ENCODE results near the gene SHOC2. TPM values are rescaled to one million over a fixed set of nuclear protein-coding genes. Genes with fewer than 3 reads are reported as not detected.

SHOC2 gene
- total RNA-seq, 1 donor from 2014 or later: 24.4 TPM

DNA sequence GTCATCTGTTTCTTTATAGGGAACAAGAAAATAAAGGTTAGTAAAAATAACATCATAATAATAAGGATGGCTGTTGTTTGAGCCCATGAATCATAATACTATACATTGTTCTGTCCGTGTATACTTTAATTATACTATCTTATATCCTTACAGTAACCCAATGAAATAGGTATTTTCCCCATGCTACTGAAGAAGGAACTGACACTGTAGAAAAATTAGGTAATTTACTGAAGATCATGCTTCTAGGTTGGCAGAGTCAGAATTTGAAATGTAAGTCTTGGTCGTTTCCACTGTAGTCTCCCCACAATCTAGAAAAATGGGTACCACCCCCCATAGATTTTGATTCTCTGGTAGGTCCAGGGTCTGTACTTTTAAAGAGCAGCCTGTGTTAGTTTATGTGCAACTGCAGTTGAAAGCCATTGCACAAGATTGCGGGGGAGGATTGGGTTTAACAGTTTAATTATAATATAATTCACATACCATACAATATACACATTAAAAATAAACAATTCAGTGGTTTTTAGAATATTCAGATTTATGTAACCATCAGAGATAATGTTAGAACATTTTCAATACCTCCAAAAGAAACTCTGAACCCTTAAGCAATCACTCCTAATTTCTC is 47.7 kb downstream of the SHOC2 start:
- Histone ChIP-seq H3K4me3 (ENCODE audit: low read depth, low read length) (no peak overlapping the region), H3K36me3 (ENCODE audit: control insufficient read depth, insufficient read depth, low read length) (no peaks in the 10 kb centered on the region), H3K27me3 (ENCODE audit: control insufficient read depth, insufficient read depth, low read length) (no peaks in the 10 kb centered on the region)
- no peak for DNase-seq (ENCODE audit: low read depth)
- TF ChIP-seq, protein P1, sequence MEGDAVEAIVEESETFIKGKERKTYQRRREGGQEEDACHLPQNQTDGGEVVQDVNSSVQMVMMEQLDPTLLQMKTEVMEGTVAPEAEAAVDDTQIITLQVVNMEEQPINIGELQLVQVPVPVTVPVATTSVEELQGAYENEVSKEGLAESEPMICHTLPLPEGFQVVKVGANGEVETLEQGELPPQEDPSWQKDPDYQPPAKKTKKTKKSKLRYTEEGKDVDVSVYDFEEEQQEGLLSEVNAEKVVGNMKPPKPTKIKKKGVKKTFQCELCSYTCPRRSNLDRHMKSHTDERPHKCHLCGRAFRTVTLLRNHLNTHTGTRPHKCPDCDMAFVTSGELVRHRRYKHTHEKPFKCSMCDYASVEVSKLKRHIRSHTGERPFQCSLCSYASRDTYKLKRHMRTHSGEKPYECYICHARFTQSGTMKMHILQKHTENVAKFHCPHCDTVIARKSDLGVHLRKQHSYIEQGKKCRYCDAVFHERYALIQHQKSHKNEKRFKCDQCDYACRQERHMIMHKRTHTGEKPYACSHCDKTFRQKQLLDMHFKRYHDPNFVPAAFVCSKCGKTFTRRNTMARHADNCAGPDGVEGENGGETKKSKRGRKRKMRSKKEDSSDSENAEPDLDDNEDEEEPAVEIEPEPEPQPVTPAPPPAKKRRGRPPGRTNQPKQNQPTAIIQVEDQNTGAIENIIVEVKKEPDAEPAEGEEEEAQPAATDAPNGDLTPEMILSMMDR (IDR thresholded peaks at IDR 0.05; ENCODE audit: insufficient read depth, low read length, poor library complexity, severe bottlenecking): no peak

DNA sequence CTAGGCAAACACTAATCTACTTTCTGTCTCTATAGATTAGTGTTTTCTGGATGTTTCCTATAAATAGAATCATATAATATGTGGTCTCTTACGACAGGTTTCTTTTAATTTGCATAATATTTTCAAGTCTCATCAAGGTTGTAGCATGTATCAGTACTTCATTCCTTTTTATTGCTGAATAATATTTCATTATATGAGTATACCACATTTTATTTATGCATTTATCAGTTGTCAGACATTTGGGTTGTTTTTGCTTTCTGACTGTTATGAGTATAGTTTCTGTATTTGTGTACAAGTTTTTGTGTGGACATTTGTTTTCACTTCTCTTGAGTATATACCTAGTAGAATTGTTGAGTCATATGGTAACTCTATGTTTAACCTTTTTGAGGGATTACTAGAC is 48.2 kb downstream of the SHOC2 start:
- DNase-seq (ENCODE audit: low read depth): no peak
- H3K4me3 ChIP-seq (ENCODE audit: low read depth, low read length): no peak overlapping the region
- H3K27me3 ChIP-seq (ENCODE audit: control insufficient read depth, insufficient read depth, low read length): no peaks in the 10 kb centered on the region
- TF ChIP-seq, protein P1 (IDR thresholded peaks at IDR 0.05; ENCODE audit: insufficient read depth, low read length, poor library complexity, severe bottlenecking): no peak
- no peaks in the 10 kb centered on the region for H3K36me3 ChIP-seq (ENCODE audit: control insufficient read depth, insufficient read depth, low read length)

DNA sequence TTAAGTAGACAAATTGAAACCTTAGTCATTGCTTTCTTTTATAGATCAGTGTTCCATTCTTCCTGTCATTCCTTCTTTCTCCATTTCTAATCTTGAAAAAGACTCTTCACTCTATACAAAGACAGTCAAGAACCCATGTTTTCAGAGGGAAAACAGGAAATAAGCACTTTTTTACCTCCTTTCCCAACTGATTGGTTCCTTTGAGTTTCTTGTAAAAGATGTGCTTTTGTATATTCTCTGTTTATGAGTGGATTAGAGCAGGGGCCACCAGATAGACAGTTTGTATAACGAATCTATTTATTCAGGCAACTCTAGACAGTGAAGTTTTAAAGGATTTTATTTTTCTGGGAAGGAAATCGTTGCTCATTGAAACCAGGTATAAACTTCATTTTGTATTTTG is 49.8 kb downstream of the SHOC2 start:
- TF ChIP-seq, protein P1 (IDR thresholded peaks at IDR 0.05; ENCODE audit: insufficient read depth, low read length, poor library complexity, severe bottlenecking): no peak
- no peak for DNase-seq (ENCODE audit: low read depth)
- Histone ChIP-seq H3K4me3 (ENCODE audit: low read depth, low read length) (no peak overlapping the region), H3K36me3 (ENCODE audit: control insufficient read depth, insufficient read depth, low read length) (no peaks in the 10 kb centered on the region), H3K27me3 (ENCODE audit: control insufficient read depth, insufficient read depth, low read length) (no peaks in the 10 kb centered on the region)

DNA sequence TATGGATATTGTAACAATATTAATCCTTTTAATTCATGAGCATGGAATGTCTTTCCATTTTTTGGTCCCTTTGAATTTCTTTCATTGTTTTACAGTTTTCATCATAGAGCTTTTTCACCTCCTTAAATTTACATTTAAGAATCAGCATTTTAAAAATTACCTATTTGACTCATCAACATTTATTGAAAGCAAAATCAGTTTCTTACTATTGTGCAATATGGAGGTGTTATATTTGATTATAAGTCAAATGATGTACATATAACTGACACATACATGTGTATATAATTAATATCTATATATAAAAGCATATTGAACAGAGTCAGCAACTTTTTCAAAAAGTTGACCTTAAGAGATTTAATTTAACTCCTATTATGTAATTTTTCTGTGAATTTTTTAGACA is 52.2 kb downstream of the SHOC2 start:
- Histone ChIP-seq H3K27me3 (ENCODE audit: control insufficient read depth, insufficient read depth, low read length) (no peaks in the 10 kb centered on the region), H3K36me3 (ENCODE audit: control insufficient read depth, insufficient read depth, low read length) (no peaks in the 10 kb centered on the region), H3K4me3 (ENCODE audit: low read depth, low read length) (no peak overlapping the region)
- no peak for DNase-seq (ENCODE audit: low read depth)
- TF ChIP-seq, protein P1 (IDR thresholded peaks at IDR 0.05; ENCODE audit: insufficient read depth, low read length, poor library complexity, severe bottlenecking): no peak

DNA sequence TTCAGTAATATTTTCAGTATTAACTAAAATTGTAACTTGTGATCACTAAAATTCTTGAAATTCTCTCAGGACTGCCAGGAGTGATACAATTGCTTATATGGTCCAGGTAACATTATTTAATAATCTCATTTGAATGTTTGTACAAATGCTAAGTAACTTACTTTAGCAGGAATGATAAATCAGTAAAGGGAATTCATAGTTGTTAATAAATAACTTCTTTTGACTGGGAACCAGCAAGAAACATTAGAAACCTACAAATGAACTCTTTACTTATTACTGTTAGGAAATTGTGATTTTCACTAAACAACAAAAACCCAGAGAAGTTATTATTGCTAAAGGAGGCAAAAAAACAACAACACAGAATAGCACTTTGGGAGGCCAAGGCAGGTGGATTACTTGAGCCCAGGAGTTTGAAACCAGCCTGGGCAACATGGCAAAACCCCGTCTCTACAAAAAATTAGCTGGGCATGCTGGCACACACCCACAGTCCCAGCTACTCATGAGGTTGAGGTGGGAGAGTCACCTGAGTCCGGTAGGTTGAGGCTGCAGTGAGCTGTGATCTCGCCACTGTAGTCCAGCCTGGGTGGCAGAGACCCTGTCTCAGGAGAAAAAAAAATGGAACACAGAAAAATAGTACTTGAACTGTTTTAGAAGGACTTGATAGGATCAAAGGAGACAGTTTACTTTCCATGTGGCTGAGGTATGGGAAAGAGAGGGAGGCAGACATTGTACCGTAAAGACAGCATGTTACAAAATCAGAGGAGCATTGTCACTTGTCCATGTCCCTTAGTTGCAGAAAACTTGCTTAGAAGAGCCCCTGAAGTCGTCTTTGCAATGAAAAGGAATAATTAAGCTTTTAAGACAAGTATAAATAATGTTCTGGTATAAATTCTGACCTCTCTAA is 53.1 kb downstream of the SHOC2 start:
- Histone ChIP-seq H3K27me3 (ENCODE audit: control insufficient read depth, insufficient read depth, low read length) (no peaks in the 10 kb centered on the region), H3K36me3 (ENCODE audit: control insufficient read depth, insufficient read depth, low read length) (no peaks in the 10 kb centered on the region), H3K4me3 (ENCODE audit: low read depth, low read length) (no peak overlapping the region)
- DNase-seq (ENCODE audit: low read depth): no peak
- TF ChIP-seq, protein P1 (IDR thresholded peaks at IDR 0.05; ENCODE audit: insufficient read depth, low read length, poor library complexity, severe bottlenecking): no peak

All from kidney epithelial cell (primary cell).